GM19193 (cell line): ENCODE measurements around the gene AMBRA1.
A peak's percentile ranks its signal among the peaks of the same experiment; 100 is the strongest.

Experiments
- POLR2A ChIP-seq: IDR thresholded peaks from 4 replicates; pipeline ENCODE4 v1.6.1; 2011; ENCODE audit not compliant: insufficient read depth, insufficient read length; ENCODE audit errors: extremely low read depth

AMBRA1 gene

GRCh38 chr11:46353698-46354097, 240.1 kb downstream of the AMBRA1 start:
- no peak for TF ChIP-seq POLR2A

DNA sequence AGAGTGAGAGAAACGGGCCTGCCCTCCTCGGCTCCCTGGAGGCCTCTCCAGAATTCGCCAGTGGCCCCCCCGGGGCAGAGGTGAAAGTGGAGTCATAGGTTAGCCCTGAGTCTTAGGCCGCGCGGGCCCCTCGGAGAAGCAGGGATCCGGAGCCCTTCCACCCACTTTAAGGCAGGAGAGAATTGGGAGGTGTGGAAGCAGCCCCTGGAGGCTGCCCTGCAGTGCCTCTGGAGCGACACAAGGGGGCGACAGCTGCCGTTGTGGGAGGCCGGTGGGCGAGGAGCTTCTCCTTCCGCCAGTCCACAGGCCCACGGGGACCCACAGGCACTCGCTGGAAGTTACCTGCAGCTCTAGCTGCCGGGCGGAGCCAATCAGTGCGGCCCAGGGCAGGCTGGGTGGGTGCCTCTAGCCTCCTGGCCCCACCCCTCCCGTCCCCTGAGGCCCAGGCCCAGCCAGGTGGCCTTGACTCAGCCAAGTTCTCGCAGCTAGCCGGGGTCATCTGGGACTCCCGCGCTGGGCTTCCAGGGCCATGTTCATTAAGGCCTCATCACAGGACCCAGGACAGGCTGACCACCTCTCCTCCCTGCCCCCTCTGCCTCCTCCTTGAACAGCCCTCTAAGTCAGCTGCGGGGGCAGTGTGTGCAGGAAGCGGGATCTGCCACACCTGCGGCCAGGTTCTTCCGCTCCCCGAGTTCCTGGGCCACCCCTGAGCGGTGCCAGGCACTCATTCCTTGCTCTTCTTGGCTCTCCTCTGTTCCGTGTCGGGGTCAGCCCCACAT, 241.6 kb downstream of the AMBRA1 start:
- no peak for TF ChIP-seq POLR2A

- TF ChIP-seq POLR2A, result no peak
These were observed 242.2 kb downstream of the AMBRA1 start for GRCh38 chr11:46351606-46352005.

GRCh38 chr11:46351148-46351547, 242.7 kb downstream of the AMBRA1 start:
- no peak for TF ChIP-seq POLR2A

DNA sequence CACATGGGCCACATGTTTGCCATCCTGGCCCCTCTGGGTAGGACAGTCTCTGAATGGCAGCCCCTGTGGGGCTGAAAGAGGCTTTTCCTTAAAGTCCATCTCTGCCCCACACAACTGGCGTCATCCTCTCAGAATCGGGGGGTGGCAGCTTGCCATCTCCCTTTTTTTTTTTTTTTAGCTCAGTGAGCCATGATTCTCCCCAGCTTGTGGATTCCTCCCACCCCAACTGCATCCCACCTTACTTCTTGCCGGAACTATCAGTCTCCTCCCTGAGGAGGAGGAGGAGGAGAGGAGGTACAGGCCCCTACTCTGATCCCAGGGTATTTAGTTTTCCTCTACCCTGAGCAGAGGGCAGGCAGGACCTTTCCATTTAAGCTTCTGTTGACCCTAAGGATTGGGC, 243.1 kb downstream of the AMBRA1 start:
- no peak for TF ChIP-seq POLR2A

GRCh38 chr11:46348566-46349401, 245.0 kb downstream of the AMBRA1 start:
- no peak for TF ChIP-seq POLR2A

- no peak for TF ChIP-seq POLR2A
These were observed 246.0 kb downstream of the AMBRA1 start for GRCh38 chr11:46347637-46348311.

GRCh38 chr11:46346886-46347636, 246.8 kb downstream of the AMBRA1 start, which contains the start of gene DGKZ:
TSS of gene DGKZ (plus strand) at chr11:46347463. CDS start at chr11:46347660, 197 bp downstream.
- TF ChIP-seq POLR2A, result peak; percentile 45
